ENCODE measurements around the gene GZMM.

GZMM gene

DNA sequence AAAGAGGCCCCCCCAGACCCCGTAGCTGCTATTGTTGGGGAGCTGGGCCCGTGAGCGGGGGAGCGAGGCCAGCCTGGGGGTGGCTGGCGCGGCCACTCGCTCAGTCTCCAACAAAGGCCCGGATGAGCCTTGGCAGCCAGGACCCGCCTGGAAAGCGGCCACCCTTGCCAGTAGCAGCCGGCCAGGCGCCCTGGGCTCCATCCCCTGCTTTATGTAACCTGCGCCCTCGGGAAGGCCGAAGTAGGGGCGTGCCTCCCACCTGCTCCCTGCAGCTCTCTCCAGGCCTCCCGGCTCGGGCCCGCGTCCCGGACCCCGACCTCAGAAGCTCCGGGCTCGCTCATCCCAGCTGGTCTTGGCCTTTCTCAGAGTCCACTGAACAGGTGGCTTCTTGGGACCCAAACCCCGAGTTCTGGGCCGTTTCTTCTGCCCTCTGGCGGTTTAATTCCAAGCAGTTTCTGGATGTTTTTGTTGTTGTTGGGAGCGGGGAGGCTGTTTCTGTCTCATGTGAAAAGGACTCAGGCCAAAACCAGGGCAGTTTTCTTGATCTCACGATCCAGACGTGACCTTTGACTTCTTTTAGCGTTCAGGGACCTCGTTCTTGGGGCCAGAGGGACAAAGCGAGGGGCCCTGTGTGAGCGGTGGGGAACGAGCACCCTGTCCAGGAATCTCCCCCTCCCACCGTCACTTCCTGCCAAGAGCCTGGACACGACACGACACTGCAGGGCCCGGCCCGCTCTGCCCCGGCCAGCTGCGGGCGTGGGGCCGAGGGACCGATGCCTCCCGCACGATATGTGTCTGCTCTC is 11.1 kb upstream of the GZMM start:
- Histone ChIP-seq H3K27ac (ENCODE audit: low read depth, low read length) (peak overlapping the region; percentile 83), H3K36me3 (ENCODE audit: control insufficient read depth, insufficient read depth, low read length) (peaks cover 14% of the 10 kb centered on the region), H3K9ac (ENCODE audit: low read length) (peak overlapping the region; percentile 82), H3K4me1 (ENCODE audit: control insufficient read depth, insufficient read depth, low read length) (peaks cover 21% of the 10 kb centered on the region), H3K27me3 (ENCODE audit: control insufficient read depth, insufficient read depth, low read length) (no peaks in the 10 kb centered on the region), H3K4me3 (ENCODE audit: low read length) (peak overlapping the region; percentile 93)

DNA sequence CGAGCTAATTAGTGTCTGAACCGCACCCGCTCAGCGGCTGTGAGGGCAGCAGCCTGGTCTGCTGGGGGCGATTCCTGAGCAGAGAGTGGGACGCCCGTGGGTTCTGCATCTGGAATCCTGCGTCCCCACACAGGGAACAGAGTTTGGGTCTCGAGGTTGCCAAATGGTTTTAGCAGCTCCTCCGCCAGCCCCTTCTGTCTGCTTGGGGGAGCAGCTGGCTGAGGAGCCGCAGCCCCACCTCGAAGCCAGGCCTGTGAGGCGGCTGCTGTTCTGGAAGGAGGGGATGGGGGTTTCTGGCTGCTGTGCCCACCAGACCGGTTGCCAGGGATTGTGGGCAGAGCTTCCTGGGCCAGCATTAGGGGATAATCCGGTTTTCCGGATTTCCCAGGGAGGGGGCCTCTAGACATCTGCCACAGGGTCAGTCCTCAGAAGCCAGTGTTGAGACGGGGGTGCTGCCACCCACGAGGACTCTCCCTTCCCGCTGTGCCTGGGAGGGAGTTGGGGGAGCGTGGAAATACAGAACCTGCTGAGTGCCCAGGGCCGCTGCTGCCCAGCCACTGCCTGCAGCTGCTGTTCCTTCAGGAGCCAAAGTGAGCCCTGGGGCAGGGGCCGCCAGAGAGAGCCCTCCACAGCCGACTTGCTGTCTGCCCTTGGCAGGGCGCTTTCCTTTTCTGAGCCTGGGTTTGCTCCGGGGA is 10.3 kb upstream of the GZMM start:
- Histone ChIP-seq H3K27me3 (ENCODE audit: control insufficient read depth, insufficient read depth, low read length) (no peaks in the 10 kb centered on the region), H3K9ac (ENCODE audit: low read length) (peak overlapping the region; percentile 82), H3K36me3 (ENCODE audit: control insufficient read depth, insufficient read depth, low read length) (peaks cover 19% of the 10 kb centered on the region), H3K4me3 (ENCODE audit: low read length) (peak overlapping the region; percentile 93), H3K4me1 (ENCODE audit: control insufficient read depth, insufficient read depth, low read length) (peaks cover 21% of the 10 kb centered on the region), H3K27ac (ENCODE audit: low read depth, low read length) (peak overlapping the region; percentile 83)

GRCh38 chr19:534088-534487 is 9.8 kb upstream of the GZMM start:
- Histone ChIP-seq H3K27me3 (ENCODE audit: control insufficient read depth, insufficient read depth, low read length) (no peaks in the 10 kb centered on the region), H3K4me1 (ENCODE audit: control insufficient read depth, insufficient read depth, low read length) (peaks cover 21% of the 10 kb centered on the region), H3K36me3 (ENCODE audit: control insufficient read depth, insufficient read depth, low read length) (peaks cover 25% of the 10 kb centered on the region), H3K27ac (ENCODE audit: low read depth, low read length) (peak overlapping the region; percentile 83), H3K9ac (ENCODE audit: low read length) (no peak overlapping the region), H3K4me3 (ENCODE audit: low read length) (peak overlapping the region; percentile 93)

GRCh38 chr19:535017-535835 is 8.6 kb upstream of the GZMM start:
- Histone ChIP-seq H3K9ac (ENCODE audit: low read length) (no peak overlapping the region), H3K36me3 (ENCODE audit: control insufficient read depth, insufficient read depth, low read length) (peaks cover 30% of the 10 kb centered on the region), H3K4me3 (ENCODE audit: low read length) (no peak overlapping the region), H3K27me3 (ENCODE audit: control insufficient read depth, insufficient read depth, low read length) (no peaks in the 10 kb centered on the region), H3K4me1 (ENCODE audit: control insufficient read depth, insufficient read depth, low read length) (peaks cover 21% of the 10 kb centered on the region), H3K27ac (ENCODE audit: low read depth, low read length) (no peak overlapping the region)

GRCh38 chr19:536031-536880 is 7.6 kb upstream of the GZMM start:
- Histone ChIP-seq H3K27ac (ENCODE audit: low read depth, low read length) (no peak overlapping the region), H3K9ac (ENCODE audit: low read length) (no peak overlapping the region), H3K36me3 (ENCODE audit: control insufficient read depth, insufficient read depth, low read length) (peaks cover 30% of the 10 kb centered on the region)

GRCh38 chr19:536881-537404 is 6.9 kb upstream of the GZMM start:
- Histone ChIP-seq H3K4me1 (ENCODE audit: control insufficient read depth, insufficient read depth, low read length) (peaks cover 19% of the 10 kb centered on the region), H3K36me3 (ENCODE audit: control insufficient read depth, insufficient read depth, low read length) (peaks cover 31% of the 10 kb centered on the region), H3K27me3 (ENCODE audit: control insufficient read depth, insufficient read depth, low read length) (no peaks in the 10 kb centered on the region), H3K27ac (ENCODE audit: low read depth, low read length) (no peak overlapping the region), H3K9ac (ENCODE audit: low read length) (no peak overlapping the region), H3K4me3 (ENCODE audit: low read length) (no peak overlapping the region)

More at GRCh38 chr19:536031-536880, 7.6 kb upstream of the GZMM start:
- H3K27me3 ChIP-seq (ENCODE audit: control insufficient read depth, insufficient read depth, low read length) = no peaks in the 10 kb centered on the region
- H3K4me1 ChIP-seq (ENCODE audit: control insufficient read depth, insufficient read depth, low read length) = peaks cover 19% of the 10 kb centered on the region
- H3K4me3 ChIP-seq (ENCODE audit: low read length) = no peak overlapping the region

GRCh38 chr19:538641-539428 is 5.0 kb upstream of the GZMM start:
- Histone ChIP-seq H3K4me1 (ENCODE audit: control insufficient read depth, insufficient read depth, low read length) (peaks cover 12% of the 10 kb centered on the region), H3K27me3 (ENCODE audit: control insufficient read depth, insufficient read depth, low read length) (no peaks in the 10 kb centered on the region), H3K9ac (ENCODE audit: low read length) (no peak overlapping the region), H3K36me3 (ENCODE audit: control insufficient read depth, insufficient read depth, low read length) (peaks cover 34% of the 10 kb centered on the region), H3K4me3 (ENCODE audit: low read length) (no peak overlapping the region), H3K27ac (ENCODE audit: low read depth, low read length) (no peak overlapping the region)

DNA sequence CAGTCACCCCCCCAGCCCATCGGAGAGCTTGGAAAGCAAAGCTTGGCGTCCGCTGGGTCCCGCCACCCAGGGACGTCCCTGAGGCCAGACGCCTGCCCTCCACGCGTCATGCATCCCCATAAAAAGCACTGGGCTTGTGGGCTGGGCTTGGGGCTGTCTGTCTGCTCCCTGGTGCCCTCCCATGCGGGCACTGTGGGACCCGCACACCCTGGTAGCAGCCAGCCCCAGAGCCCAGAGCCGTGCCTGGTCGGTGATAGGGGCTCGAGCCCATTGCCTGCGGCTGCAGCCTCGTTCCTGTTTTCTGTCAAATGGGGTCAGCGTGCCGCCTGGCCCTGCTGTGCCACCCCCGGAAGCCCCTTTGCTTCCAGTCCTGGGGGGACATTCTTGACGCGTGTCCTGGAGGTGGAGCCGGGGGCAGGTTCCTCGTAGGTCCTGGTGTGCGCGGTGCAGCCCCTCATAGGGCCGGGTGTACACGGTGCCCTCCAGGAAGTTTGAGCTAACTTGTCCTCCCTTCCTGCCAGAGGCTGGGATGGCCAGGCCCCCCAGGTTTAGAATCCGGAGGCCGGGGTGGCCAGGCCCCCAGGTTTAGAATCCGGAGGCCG is 4.3 kb upstream of the GZMM start:
- Histone ChIP-seq H3K9ac (ENCODE audit: low read length) (no peak overlapping the region), H3K4me1 (ENCODE audit: control insufficient read depth, insufficient read depth, low read length) (peaks cover 8% of the 10 kb centered on the region), H3K27ac (ENCODE audit: low read depth, low read length) (no peak overlapping the region), H3K27me3 (ENCODE audit: control insufficient read depth, insufficient read depth, low read length) (no peaks in the 10 kb centered on the region), H3K4me3 (ENCODE audit: low read length) (no peak overlapping the region), H3K36me3 (ENCODE audit: control insufficient read depth, insufficient read depth, low read length) (peaks cover 34% of the 10 kb centered on the region)

DNA sequence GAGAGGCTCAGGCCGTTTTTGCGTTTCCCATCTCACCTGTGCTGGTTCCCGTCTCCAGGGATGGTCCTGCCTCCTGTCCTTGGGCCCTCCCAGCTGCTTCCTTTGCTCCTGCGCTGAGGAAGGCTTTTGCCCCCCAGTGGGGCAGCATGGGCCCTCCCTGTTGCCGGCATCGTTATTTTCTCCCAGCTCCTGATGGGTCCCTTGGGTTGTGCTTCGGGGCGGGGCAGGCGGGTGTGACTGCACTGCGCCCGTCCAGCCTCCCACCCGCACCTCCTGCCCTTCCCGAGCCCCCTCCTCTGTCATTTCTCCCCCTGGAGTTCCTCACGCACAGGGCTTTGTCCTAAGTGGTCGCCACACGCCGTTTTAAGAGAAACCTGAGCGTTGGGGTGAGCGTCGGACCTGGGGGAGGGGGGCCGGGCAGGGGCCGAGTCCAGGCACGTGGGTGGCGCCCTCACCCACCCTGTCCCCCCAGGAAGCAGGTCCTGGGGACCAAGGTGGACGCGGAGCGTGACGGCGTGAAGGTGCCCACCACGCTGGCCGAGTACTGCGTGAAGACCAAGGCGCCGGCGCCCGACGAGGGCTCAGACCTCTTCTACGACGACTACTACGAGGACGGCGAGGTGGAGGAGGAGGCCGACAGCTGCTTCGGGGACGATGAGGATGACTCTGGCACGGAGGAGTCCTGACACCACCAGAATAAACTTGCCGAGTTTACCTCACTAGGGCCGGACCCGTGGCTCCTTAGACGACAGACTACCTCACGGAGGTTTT is 2.8 kb upstream of the GZMM start:
- H3K36me3 ChIP-seq (ENCODE audit: control insufficient read depth, insufficient read depth, low read length) = peaks cover 31% of the 10 kb centered on the region
- H3K4me1 ChIP-seq (ENCODE audit: control insufficient read depth, insufficient read depth, low read length) = peaks cover 2% of the 10 kb centered on the region
- no peak overlapping the region for H3K27ac ChIP-seq (ENCODE audit: low read depth, low read length)
- H3K27me3 ChIP-seq (ENCODE audit: control insufficient read depth, insufficient read depth, low read length) = no peaks in the 10 kb centered on the region
- no peak overlapping the region for H3K4me3 ChIP-seq (ENCODE audit: low read length)
- H3K9ac ChIP-seq (ENCODE audit: low read length) = no peak overlapping the region

GRCh38 chr19:541699-542098 is 2.2 kb upstream of the GZMM start:
- H3K27ac ChIP-seq (ENCODE audit: low read depth, low read length) = no peak overlapping the region
- peaks cover 25% of the 10 kb centered on the region for H3K36me3 ChIP-seq (ENCODE audit: control insufficient read depth, insufficient read depth, low read length)
- H3K27me3 ChIP-seq (ENCODE audit: control insufficient read depth, insufficient read depth, low read length) = no peaks in the 10 kb centered on the region
- H3K4me3 ChIP-seq (ENCODE audit: low read length) = no peak overlapping the region
- H3K9ac ChIP-seq (ENCODE audit: low read length) = no peak overlapping the region
- peaks cover 2% of the 10 kb centered on the region for H3K4me1 ChIP-seq (ENCODE audit: control insufficient read depth, insufficient read depth, low read length)
